Measurements from ENCODE around the gene TSPO.

DNA sequence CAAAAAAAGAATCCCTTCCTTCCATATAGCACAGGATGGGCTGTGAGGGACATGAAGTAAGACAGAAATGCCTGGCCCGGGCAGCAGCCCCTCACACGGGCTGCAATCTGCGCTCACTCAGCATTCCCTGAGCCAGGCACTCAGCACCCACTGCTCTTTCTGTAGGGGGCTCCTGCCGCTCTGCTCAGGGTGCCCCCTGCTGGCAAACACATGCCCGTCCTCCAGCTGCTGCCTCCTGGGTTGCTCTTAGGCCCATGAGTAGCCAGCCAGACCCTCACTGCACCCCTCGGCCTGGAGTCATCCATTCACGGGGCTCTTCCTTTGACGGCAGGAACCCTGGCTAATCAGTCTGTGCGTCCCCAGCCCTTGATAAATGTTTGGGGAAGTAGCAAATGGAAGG lies 15.1 kb upstream of the TSPO start:
- TF ChIP-seq EZH2 (IDR thresholded peaks at IDR 0.05; ENCODE audit: borderline replicate concordance) (no peak), EZH2phosphoT487 (IDR thresholded peaks at IDR 0.05; ENCODE audit: low read depth, severe bottlenecking, unreplicated experiment) (no peak)
- TF ChIP-seq, protein P1, sequence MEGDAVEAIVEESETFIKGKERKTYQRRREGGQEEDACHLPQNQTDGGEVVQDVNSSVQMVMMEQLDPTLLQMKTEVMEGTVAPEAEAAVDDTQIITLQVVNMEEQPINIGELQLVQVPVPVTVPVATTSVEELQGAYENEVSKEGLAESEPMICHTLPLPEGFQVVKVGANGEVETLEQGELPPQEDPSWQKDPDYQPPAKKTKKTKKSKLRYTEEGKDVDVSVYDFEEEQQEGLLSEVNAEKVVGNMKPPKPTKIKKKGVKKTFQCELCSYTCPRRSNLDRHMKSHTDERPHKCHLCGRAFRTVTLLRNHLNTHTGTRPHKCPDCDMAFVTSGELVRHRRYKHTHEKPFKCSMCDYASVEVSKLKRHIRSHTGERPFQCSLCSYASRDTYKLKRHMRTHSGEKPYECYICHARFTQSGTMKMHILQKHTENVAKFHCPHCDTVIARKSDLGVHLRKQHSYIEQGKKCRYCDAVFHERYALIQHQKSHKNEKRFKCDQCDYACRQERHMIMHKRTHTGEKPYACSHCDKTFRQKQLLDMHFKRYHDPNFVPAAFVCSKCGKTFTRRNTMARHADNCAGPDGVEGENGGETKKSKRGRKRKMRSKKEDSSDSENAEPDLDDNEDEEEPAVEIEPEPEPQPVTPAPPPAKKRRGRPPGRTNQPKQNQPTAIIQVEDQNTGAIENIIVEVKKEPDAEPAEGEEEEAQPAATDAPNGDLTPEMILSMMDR (IDR thresholded peaks at IDR 0.05; ENCODE audit: poor library complexity), result peak; percentile 60
